Hepatocyte (in vitro differentiated cells): ENCODE data around the gene HS3ST4. TPM values are rescaled to one million over a fixed set of nuclear protein-coding genes. Genes with fewer than 3 reads are reported as not detected.

Source experiments
- DNase-seq: peaks from one replicate; pipeline ENCODE4 v3.0.0-alpha.2; 2016; ENCODE audit warnings: low spot score
- H2AFZ ChIP-seq: fragments of 200-600 bp; sonication (generic); 2 replicates; pipeline ENCODE4 v1.6.0; 2016; ENCODE audit warnings: antibody characterized with exemption, mild to moderate bottlenecking
- H3K27ac ChIP-seq: fragments of 200-600 bp; sonication (generic); 2 replicates; pipeline ENCODE4 v1.5.1; 2016; ENCODE audit warnings: mild to moderate bottlenecking
- H3K27me3 ChIP-seq: fragments of 200-600 bp; sonication (generic); 2 replicates; pipeline ENCODE4 v1.6.1; 2016
- H3K36me3 ChIP-seq: fragments of 200-600 bp; sonication (generic); replicated peaks from 2 replicates; pipeline ENCODE4 v1.5.1; 2016; ENCODE audit warnings: low read depth; ENCODE audit not compliant: insufficient read depth
- H3K4me1 ChIP-seq: fragments of 200-600 bp; sonication (generic); 2 replicates; pipeline ENCODE4 v1.5.1; 2016; ENCODE audit warnings: mild to moderate bottlenecking, moderate library complexity; ENCODE audit not compliant: insufficient read depth
- H3K4me2 ChIP-seq: fragments of 200-600 bp; sonication (generic); 2 replicates; pipeline ENCODE4 v1.6.0; 2016
- H3K4me3 ChIP-seq: fragments of 200-600 bp; sonication (generic); 2 replicates; pipeline ENCODE4 v1.5.1; 2016; ENCODE audit warnings: mild to moderate bottlenecking
- H3K79me2 ChIP-seq: fragments of 200-600 bp; sonication (generic); 2 replicates; pipeline ENCODE4 v1.6.0; 2017; ENCODE audit warnings: mild to moderate bottlenecking
- H3K9me2 ChIP-seq: fragments of 200-600 bp; sonication (generic); replicated peaks from 2 replicates; pipeline ENCODE4 v1.6.0; 2017; ENCODE audit warnings: mild to moderate bottlenecking; ENCODE audit not compliant: insufficient read depth
- H3K9me3 ChIP-seq: fragments of 200-600 bp; sonication (generic); 2 replicates; pipeline ENCODE4 v1.5.1; 2016; ENCODE audit warnings: low read depth, mild to moderate bottlenecking
- H4K20me1 ChIP-seq: fragments of 200-600 bp; sonication (generic); 2 replicates; pipeline ENCODE4 v1.6.0; 2016; ENCODE audit warnings: mild to moderate bottlenecking; ENCODE audit not compliant: insufficient read depth, poor library complexity, severe bottlenecking
- EZH2 ChIP-seq: fragments of 200-600 bp; sonication (generic); IDR thresholded peaks from 2 replicates; pipeline ENCODE4 v1.6.1; 2016; ENCODE audit warnings: antibody characterized with exemption, mild to moderate bottlenecking, borderline replicate concordance
- EZH2phosphoT487 ChIP-seq: fragments of 200-600 bp; sonication (generic); IDR thresholded peaks from one replicate; pipeline ENCODE4 v1.6.1; 2018; ENCODE audit warnings: antibody characterized with exemption, mild to moderate bottlenecking, low read depth, moderate library complexity; ENCODE audit not compliant: unreplicated experiment, severe bottlenecking
- WGBS: methylation state at CpG from one replicate; pipeline ENCODE4 v1.1.6; 2016; ENCODE audit warnings: low lambda C conversion rate; ENCODE audit errors: missing lambda C conversion rate; 5-methylcytosine and 5-hydroxymethylcytosine counted together
- polyA plus RNA-seq: library from polyadenylated mRNA; unstranded; fragments of >200 nt; fragmentation: Nextera tagmentation; extraction: Ambion mirVana; gene quantifications from 2 replicates; pipeline ENCODE4 v1.2.1, GENCODE V29; 2016
- total RNA-seq: library from RNA; depleted of rRNA; stranded (reverse); fragments of >200 nt; gene quantifications from 2 replicates; pipeline ENCODE4 v1.2.3, GENCODE V29; 2014
- TF ChIP-seq, protein P1 (sequence below): fragments of 200-600 bp; sonication (generic); IDR thresholded peaks from 2 replicates; pipeline ENCODE4 v1.5.1; 2016; ENCODE audit warnings: antibody characterized with exemption, mild to moderate bottlenecking; ENCODE audit not compliant: poor library complexity

Gene HS3ST4
- total and polyA plus RNA-seq, 2 experiments from 2014 or later: 2.0 to 3.1 TPM

DNA sequence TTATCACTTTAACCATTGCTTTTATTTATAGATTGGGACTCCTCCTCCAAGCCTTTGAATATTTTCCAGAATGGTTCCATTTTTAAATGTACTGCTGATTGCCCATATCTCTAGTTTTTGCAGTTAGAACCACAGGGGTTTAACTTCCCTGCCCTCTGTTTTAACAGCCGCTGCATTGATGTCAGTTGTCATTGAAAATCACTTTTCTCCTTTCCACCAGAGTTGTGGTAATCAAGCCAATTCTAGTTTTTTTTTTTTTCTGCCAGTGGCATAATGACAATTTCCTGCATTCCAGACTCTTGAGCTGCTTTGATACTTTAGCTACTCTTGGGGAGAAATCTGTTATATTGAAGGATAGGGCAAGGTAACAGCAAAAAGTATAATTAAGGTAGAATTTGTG lies 91.5 kb downstream of the HS3ST4 start:
- Histone ChIP-seq H3K4me3 (no peak overlapping the region), H4K20me1 (no peaks in the 10 kb centered on the region), H3K36me3 (no peaks in the 10 kb centered on the region), H3K27ac (no peak overlapping the region), H2AFZ (no peak overlapping the region), H3K79me2 (no peaks in the 10 kb centered on the region), H3K4me2 (no peak overlapping the region), H3K9me2 (no peaks in the 10 kb centered on the region), H3K4me1 (no peaks in the 10 kb centered on the region), H3K27me3 (no peaks in the 10 kb centered on the region), H3K9me3 (no peaks in the 10 kb centered on the region)
- no peak for DNase-seq
- no peak for TF ChIP-seq EZH2phosphoT487
- TF ChIP-seq, protein P1, sequence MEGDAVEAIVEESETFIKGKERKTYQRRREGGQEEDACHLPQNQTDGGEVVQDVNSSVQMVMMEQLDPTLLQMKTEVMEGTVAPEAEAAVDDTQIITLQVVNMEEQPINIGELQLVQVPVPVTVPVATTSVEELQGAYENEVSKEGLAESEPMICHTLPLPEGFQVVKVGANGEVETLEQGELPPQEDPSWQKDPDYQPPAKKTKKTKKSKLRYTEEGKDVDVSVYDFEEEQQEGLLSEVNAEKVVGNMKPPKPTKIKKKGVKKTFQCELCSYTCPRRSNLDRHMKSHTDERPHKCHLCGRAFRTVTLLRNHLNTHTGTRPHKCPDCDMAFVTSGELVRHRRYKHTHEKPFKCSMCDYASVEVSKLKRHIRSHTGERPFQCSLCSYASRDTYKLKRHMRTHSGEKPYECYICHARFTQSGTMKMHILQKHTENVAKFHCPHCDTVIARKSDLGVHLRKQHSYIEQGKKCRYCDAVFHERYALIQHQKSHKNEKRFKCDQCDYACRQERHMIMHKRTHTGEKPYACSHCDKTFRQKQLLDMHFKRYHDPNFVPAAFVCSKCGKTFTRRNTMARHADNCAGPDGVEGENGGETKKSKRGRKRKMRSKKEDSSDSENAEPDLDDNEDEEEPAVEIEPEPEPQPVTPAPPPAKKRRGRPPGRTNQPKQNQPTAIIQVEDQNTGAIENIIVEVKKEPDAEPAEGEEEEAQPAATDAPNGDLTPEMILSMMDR: no peak
- TF ChIP-seq EZH2: no peak
- 55% methylated on average over 1 of the region's 1 CpG for WGBS

DNA sequence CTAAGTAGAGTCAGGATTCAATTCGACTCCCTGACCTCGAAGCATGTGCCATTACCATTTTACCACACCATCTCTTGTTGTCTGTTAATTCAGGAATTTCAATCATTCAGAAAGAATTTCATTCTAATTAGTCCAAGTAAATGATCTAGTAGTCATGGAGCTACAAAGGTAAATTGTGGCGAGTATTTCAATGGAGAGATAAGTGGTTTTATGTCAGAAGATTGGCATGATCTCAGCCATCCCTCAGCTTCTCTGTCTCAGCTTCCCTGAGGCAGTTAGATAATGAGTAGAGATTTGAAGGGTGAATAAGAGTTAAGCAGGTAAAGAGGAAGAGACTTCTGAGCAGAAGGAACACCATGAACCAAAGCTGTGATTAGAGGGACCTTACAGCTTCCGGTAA lies 93.6 kb downstream of the HS3ST4 start:
- Histone ChIP-seq H3K4me1 (no peaks in the 10 kb centered on the region), H2AFZ (no peak overlapping the region), H3K4me3 (no peak overlapping the region), H3K4me2 (no peak overlapping the region), H3K79me2 (no peaks in the 10 kb centered on the region), H3K36me3 (no peaks in the 10 kb centered on the region), H3K9me2 (no peaks in the 10 kb centered on the region), H3K9me3 (no peaks in the 10 kb centered on the region), H4K20me1 (no peaks in the 10 kb centered on the region), H3K27ac (no peak overlapping the region), H3K27me3 (no peaks in the 10 kb centered on the region)
- DNase-seq: no peak
- TF ChIP-seq EZH2phosphoT487: no peak
- WGBS: 66% methylated on average over 4 of the region's 4 CpGs

DNA sequence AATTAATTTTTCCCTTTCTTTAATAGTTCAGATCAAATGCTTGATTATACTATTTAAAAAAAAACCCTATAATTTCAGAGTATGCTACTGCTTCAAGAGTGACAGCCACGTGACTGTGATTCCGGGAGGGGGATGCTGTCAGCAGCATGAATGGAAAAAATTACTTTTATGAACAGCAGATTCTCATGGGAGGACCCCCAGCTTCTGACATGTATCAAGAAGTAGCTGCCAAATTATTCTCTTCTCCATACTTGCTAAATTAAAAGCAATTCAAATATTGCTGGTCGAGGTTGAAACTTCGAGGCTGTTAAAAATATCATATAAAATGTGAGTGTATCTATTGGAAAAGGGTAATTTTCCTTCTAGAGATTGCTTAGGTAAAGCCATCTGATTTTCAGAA lies 95.0 kb downstream of the HS3ST4 start:
- Histone ChIP-seq H3K9me2 (no peaks in the 10 kb centered on the region), H3K9me3 (no peaks in the 10 kb centered on the region), H3K27ac (no peak overlapping the region), H3K36me3 (no peaks in the 10 kb centered on the region), H3K27me3 (no peaks in the 10 kb centered on the region), H3K4me1 (no peaks in the 10 kb centered on the region), H2AFZ (no peak overlapping the region), H3K79me2 (no peaks in the 10 kb centered on the region), H3K4me2 (no peak overlapping the region), H3K4me3 (no peak overlapping the region), H4K20me1 (no peaks in the 10 kb centered on the region)
- no peak for TF ChIP-seq EZH2
- TF ChIP-seq EZH2phosphoT487: no peak
- TF ChIP-seq, protein P1: no peak
- 85% methylated on average over 4 of the region's 4 CpGs for WGBS
- no peak for DNase-seq

DNA sequence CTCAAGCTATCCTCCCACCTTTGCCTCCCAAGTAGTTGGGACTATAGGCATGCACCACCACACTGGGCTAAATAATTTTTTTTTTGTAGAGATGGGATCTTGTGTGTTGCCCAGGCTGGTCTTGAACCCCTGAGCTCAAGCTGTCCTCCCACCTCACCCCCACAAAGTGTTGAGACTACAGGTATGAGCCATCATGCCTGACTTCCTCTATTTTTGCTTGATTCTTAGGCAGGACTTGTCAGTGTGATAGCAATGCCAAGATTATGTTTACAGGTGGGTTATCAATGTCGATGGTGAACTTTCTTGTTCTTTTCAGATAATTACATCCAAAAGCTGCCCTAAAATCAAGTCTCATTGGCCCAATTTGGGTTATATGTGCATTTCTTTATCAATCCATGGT lies 96.9 kb downstream of the HS3ST4 start:
- TF ChIP-seq EZH2phosphoT487: no peak
- TF ChIP-seq EZH2: no peak

More for the DNA sequence above, 96.9 kb downstream of the HS3ST4 start:
- Histone ChIP-seq H3K36me3 (no peaks in the 10 kb centered on the region), H3K79me2 (no peaks in the 10 kb centered on the region), H2AFZ (no peak overlapping the region), H3K27me3 (no peaks in the 10 kb centered on the region), H3K9me2 (no peaks in the 10 kb centered on the region), H3K27ac (no peak overlapping the region), H3K4me3 (no peak overlapping the region), H3K4me2 (no peak overlapping the region), H4K20me1 (no peaks in the 10 kb centered on the region), H3K9me3 (no peaks in the 10 kb centered on the region), H3K4me1 (no peaks in the 10 kb centered on the region)
- WGBS: 88% methylated on average over 1 of the region's 1 CpG
- DNase-seq: no peak
